Endodermal cell (in vitro differentiated cells): ENCODE results near the gene STXBP5. TPM values are rescaled to one million over a fixed set of nuclear protein-coding genes. Genes with fewer than 3 reads are reported as not detected.
A peak's percentile ranks its signal among the peaks of the same experiment; 100 is the strongest.

Experiments
- DNase-seq: peaks from one replicate; pipeline ENCODE4 v3.0.0-alpha.2; 2017
- H3K27ac ChIP-seq: 2 replicates; pipeline ENCODE4 v1.5.1; 2013; ENCODE audit warnings: mild to moderate bottlenecking, low read depth, low read length, moderate library complexity
- H3K27me3 ChIP-seq: 2 replicates; pipeline ENCODE4 v1.6.1; 2013; ENCODE audit warnings: mild to moderate bottlenecking, low read length, moderate library complexity; ENCODE audit not compliant: insufficient read depth, control insufficient read depth, poor library complexity, severe bottlenecking
- H3K36me3 ChIP-seq: 2 replicates; pipeline ENCODE4 v1.7.0; 2013; ENCODE audit warnings: mild to moderate bottlenecking, low read length, moderate library complexity; ENCODE audit not compliant: control insufficient read depth, insufficient read depth
- H3K4me1 ChIP-seq: one replicate; pipeline ENCODE4 v1.7.0; 2013; ENCODE audit warnings: low read length; ENCODE audit not compliant: control insufficient read depth, insufficient read depth
- H3K4me3 ChIP-seq: 2 replicates; pipeline ENCODE4 v1.5.1; 2013; ENCODE audit warnings: mild to moderate bottlenecking, low read length, moderate library complexity
- H3K9ac ChIP-seq: 2 replicates; pipeline ENCODE4 v1.6.1; 2013; ENCODE audit warnings: mild to moderate bottlenecking, low read length, moderate library complexity; ENCODE audit not compliant: poor library complexity, severe bottlenecking; ENCODE audit errors: extremely low read depth
- H3K9me3 ChIP-seq: 2 replicates; pipeline ENCODE4 v1.6.1; 2013; ENCODE audit warnings: mild to moderate bottlenecking, low read length, moderate library complexity; ENCODE audit not compliant: control insufficient read depth
- H3K27ac Mint-ChIP-seq: 2 replicates; pipeline ENCODE4 v1.8.0; 2020; ENCODE audit warnings: mixed read lengths
- H3K27me3 Mint-ChIP-seq: 2 replicates; pipeline ENCODE4 v1.8.0; 2021; ENCODE audit warnings: mild to moderate bottlenecking, mixed read lengths; ENCODE audit not compliant: insufficient read depth
- H3K36me3 Mint-ChIP-seq: 2 replicates; pipeline ENCODE4 v1.8.0; 2020; ENCODE audit warnings: low read depth, mixed read lengths
- H3K4me1 Mint-ChIP-seq: 2 replicates; pipeline ENCODE4 v1.8.0; 2020; ENCODE audit warnings: mixed read lengths
- H3K4me3 Mint-ChIP-seq: 2 replicates; pipeline ENCODE4 v1.8.0; 2020; ENCODE audit warnings: mild to moderate bottlenecking, moderate library complexity, mixed read lengths
- H3K9me3 Mint-ChIP-seq: 2 replicates; pipeline ENCODE4 v1.8.0; 2020; ENCODE audit warnings: mild to moderate bottlenecking, mixed read lengths
- WGBS, 2 experiments: methylation state at CpG; one replicate each; pipeline versions ENCODE4 v1.1.5 to v1.1.7; 2013; ENCODE audit warnings: missing lambda C conversion rate in 2 of 2, mixed read lengths in 1 of 2; ENCODE audit not compliant: insufficient coverage in 1 of 2, insufficient read length in 1 of 2; 5-methylcytosine and 5-hydroxymethylcytosine counted together
- total RNA-seq, 2 donors: library from RNA; stranded (reverse); fragmentation: NEBNext Ultra II Directional in 1 of 2; extraction: Animal tissue kit (Norgen Biotek cat#: 25700) in 1 of 2; gene quantifications; 2 replicates in 1 of 2; 3 replicates in 1 of 2; pipeline ENCODE4 v1.2.1, GENCODE V29; 2021
- TF ChIP-seq, protein P1 (sequence below): fragments of 200-600 bp; sonication (generic); conservative IDR thresholded peaks from 2 replicates; pipeline ENCODE4 v1.5.0; 2021; ENCODE audit warnings: antibody characterized with exemption, mild to moderate bottlenecking

The STXBP5 gene
- total RNA-seq, 2 donors from 2014 or later, result 19.2 to 25.2 TPM

DNA sequence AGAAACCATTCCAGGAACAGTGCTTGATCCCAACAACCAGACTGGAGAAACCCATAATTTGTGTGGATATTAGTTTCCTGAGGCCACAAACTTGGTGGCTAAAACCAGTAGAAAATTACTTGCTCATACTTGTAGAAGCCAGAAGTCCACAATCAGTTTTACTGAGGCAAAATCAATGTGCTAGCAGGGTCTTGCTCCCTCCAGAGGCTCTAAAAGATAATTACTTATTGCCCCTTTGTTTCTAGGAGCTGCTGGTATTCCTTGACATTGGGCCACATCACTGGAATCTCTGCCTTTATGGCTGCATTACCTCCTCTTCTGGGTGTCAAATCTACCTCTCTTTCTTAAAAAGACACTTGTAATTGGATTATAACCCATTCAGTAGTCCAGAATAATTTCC is 162.1 kb downstream of the STXBP5 start:
- H3K9me3 Mint-ChIP-seq, result no peaks in the 10 kb centered on the region
- H3K27ac Mint-ChIP-seq, result no peak overlapping the region
- TF ChIP-seq, protein P1, sequence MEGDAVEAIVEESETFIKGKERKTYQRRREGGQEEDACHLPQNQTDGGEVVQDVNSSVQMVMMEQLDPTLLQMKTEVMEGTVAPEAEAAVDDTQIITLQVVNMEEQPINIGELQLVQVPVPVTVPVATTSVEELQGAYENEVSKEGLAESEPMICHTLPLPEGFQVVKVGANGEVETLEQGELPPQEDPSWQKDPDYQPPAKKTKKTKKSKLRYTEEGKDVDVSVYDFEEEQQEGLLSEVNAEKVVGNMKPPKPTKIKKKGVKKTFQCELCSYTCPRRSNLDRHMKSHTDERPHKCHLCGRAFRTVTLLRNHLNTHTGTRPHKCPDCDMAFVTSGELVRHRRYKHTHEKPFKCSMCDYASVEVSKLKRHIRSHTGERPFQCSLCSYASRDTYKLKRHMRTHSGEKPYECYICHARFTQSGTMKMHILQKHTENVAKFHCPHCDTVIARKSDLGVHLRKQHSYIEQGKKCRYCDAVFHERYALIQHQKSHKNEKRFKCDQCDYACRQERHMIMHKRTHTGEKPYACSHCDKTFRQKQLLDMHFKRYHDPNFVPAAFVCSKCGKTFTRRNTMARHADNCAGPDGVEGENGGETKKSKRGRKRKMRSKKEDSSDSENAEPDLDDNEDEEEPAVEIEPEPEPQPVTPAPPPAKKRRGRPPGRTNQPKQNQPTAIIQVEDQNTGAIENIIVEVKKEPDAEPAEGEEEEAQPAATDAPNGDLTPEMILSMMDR, result peak; percentile 60
- no peak overlapping the region for H3K4me3 Mint-ChIP-seq
- Histone ChIP-seq H3K27me3 (no peaks in the 10 kb centered on the region), H3K36me3 (peaks cover 44% of the 10 kb centered on the region), H3K9ac (no peak overlapping the region), H3K4me3 (no peak overlapping the region), H3K4me1 (no peaks in the 10 kb centered on the region), H3K9me3 (no peaks in the 10 kb centered on the region), H3K27ac (no peak overlapping the region)
- H3K36me3 Mint-ChIP-seq, result peaks cover 21% of the 10 kb centered on the region
- no peak for DNase-seq
- H3K4me1 Mint-ChIP-seq, result no peaks in the 10 kb centered on the region
- H3K27me3 Mint-ChIP-seq, result no peaks in the 10 kb centered on the region

DNA sequence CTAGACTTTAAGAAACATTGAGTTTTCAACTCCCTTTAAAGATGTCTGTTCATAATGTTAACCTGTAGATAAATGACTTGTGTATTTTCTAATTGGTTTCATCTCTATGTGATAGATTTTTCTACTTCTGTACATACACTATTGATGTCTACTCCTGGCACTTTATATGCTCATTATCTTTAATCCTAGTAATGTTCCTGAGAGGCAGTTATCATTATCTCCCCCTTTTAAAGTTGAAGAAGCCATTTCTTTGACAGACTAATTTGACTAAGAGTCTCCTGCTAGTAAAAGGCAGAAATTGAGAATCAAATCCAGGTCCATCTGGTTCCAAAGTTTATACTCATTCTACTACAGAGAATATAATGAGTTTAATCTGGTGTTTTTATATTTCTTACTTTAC is 167.1 kb downstream of the STXBP5 start:
- Mint-ChIP-seq H3K4me3 (no peak overlapping the region), H3K27me3 (no peaks in the 10 kb centered on the region)
- no peaks in the 10 kb centered on the region for H3K9me3 ChIP-seq

DNA sequence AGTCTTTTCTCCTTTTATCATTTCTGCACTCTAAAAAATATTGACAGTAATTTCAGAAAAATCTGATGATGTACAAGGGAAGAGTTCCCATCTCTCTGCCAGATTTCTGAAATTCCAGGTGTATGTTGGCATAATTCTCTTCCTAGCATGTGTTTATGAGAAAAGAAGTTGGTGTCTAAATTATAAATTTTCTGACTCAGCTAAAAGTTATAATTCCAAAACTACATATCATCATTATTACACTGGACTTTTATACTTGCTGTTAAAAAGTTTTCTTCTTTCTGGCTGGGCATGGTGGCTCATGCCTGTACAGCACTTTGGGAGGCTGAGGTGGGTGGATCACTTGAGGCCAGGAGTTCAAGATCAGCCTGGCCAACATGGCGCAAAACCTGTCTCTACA is 168.6 kb downstream of the STXBP5 start:
- no peak overlapping the region for H3K4me3 ChIP-seq
- no peaks in the 10 kb centered on the region for H3K27me3 ChIP-seq
- no peaks in the 10 kb centered on the region for H3K4me1 Mint-ChIP-seq
- peaks cover 9% of the 10 kb centered on the region for H3K36me3 ChIP-seq
- peaks cover 7% of the 10 kb centered on the region for H3K9me3 ChIP-seq
- peaks cover 10% of the 10 kb centered on the region for H3K36me3 Mint-ChIP-seq
- H3K9me3 Mint-ChIP-seq, result no peaks in the 10 kb centered on the region
- no peaks in the 10 kb centered on the region for H3K27me3 Mint-ChIP-seq
- H3K9ac ChIP-seq, result no peak overlapping the region
- TF ChIP-seq, protein P1, result no peak
- no peak for DNase-seq
- no peak overlapping the region for H3K27ac Mint-ChIP-seq
- no peak overlapping the region for H3K27ac ChIP-seq
- 100% methylated on average over 1 of the region's 1 CpG; no CpG with 5 or more reads in 1 of the 2 experiments for WGBS, 2 experiments
- H3K4me3 Mint-ChIP-seq, result no peak overlapping the region
- no peaks in the 10 kb centered on the region for H3K4me1 ChIP-seq

More for the DNA sequence above, 167.1 kb downstream of the STXBP5 start:
- Histone ChIP-seq H3K4me1 (no peaks in the 10 kb centered on the region), H3K27ac (no peak overlapping the region), H3K4me3 (no peak overlapping the region), H3K9ac (no peak overlapping the region), H3K36me3 (peaks cover 11% of the 10 kb centered on the region), H3K27me3 (no peaks in the 10 kb centered on the region)
- peaks cover 14% of the 10 kb centered on the region for H3K36me3 Mint-ChIP-seq
- no peaks in the 10 kb centered on the region for H3K4me1 Mint-ChIP-seq
- H3K9me3 Mint-ChIP-seq, result no peaks in the 10 kb centered on the region
- TF ChIP-seq, protein P1, result no peak
- no peak for DNase-seq
- no peak overlapping the region for H3K27ac Mint-ChIP-seq
